T1000 (cell line): ENCODE measurements around the gene LCP2.
"Not testable (repeated sequence)": the region's sequence is repeated elsewhere in the genome, so short reads cannot be mapped to it uniquely, and the experiment has no call there.

Experiments
- DNase-seq: peaks from one replicate; lab custom pipeline; 2025; ENCODE audit warnings: mixed read lengths; lab: John Stamatoyannopoulos, UW

Gene LCP2

GRCh38 chr5:170248172-170248930 lies 49.2 kb downstream of the LCP2 start:
- DNase-seq = no peak

GRCh38 chr5:170247363-170247762 lies 50.2 kb downstream of the LCP2 start:
- DNase-seq = no peak

- no peak for DNase-seq
Observed at GRCh38 chr5:170246126-170246870, 51.3 kb downstream of the LCP2 start.

- DNase-seq = not testable (repeated sequence)
Observed at GRCh38 chr5:170245436-170245835, 52.1 kb downstream of the LCP2 start.

GRCh38 chr5:170238456-170239196 lies 59.0 kb downstream of the LCP2 start:
- DNase-seq = no peak

GRCh38 chr5:170235876-170236864 lies 61.4 kb downstream of the LCP2 start:
- no peak for DNase-seq

GRCh38 chr5:170233358-170233892 lies 64.2 kb downstream of the LCP2 start:
- no peak for DNase-seq

GRCh38 chr5:170232786-170233185 lies 64.8 kb downstream of the LCP2 start, which contains the start of gene C5orf58:
C5orf58 (plus strand) TSS chr5:170232985; CDS start chr5:170234977, 1,992 bp downstream.
- no peak for DNase-seq

GRCh38 chr5:170228762-170229435 lies 68.7 kb downstream of the LCP2 start:
- DNase-seq = no peak

GRCh38 chr5:170226661-170227060 lies 70.9 kb downstream of the LCP2 start:
- DNase-seq = no peak

- DNase-seq = no peak
Observed at GRCh38 chr5:170226129-170226615, 71.4 kb downstream of the LCP2 start.

- DNase-seq = no peak
Observed at GRCh38 chr5:170225326-170226128, 72.0 kb downstream of the LCP2 start.

GRCh38 chr5:170223906-170224305 lies 73.7 kb downstream of the LCP2 start:
- no peak for DNase-seq

GRCh38 chr5:170223360-170223759 lies 74.2 kb downstream of the LCP2 start:
- DNase-seq = no peak

GRCh38 chr5:170221327-170221741 lies 76.2 kb downstream of the LCP2 start:
- DNase-seq = no peak

- DNase-seq = no peak
Observed at GRCh38 chr5:170220191-170220590, 77.4 kb downstream of the LCP2 start.

GRCh38 chr5:170219615-170220014 lies 78.0 kb downstream of the LCP2 start:
- DNase-seq = no peak

GRCh38 chr5:170218726-170219125 lies 78.9 kb downstream of the LCP2 start:
- no peak for DNase-seq

GRCh38 chr5:170217831-170218230 lies 79.7 kb downstream of the LCP2 start:
- no peak for DNase-seq
